ENCODE results near the gene PLCL1. TPM values are rescaled to one million over a fixed set of nuclear protein-coding genes. Genes with fewer than 3 reads are reported as not detected.

PLCL1 gene
- total RNA-seq, 1 donor from 2014 or later, result 0.50 TPM

DNA sequence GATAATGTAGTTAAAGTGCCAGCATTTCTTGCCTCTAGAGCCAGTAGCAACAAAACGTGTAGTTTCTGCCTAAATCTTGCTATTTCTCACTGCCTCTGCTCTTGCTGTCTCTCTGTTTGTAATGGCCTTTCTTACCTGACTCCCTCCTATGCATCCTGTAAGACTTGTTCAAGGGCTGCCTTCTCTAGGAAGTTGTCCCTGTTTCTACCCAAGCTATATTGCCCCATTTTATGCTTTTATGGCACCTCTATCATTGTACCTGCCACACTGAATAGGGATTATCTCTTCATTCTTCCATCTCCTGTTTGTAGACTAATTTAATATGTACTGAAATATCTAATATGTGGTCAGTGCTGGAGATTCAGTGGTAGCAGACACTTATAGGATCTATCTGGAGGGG lies 49.2 kb downstream of the PLCL1 start:
- H3K27me3 Mint-ChIP-seq (ENCODE audit: low read depth), result peaks cover 27% of the 10 kb centered on the region
- TF ChIP-seq, protein P1, sequence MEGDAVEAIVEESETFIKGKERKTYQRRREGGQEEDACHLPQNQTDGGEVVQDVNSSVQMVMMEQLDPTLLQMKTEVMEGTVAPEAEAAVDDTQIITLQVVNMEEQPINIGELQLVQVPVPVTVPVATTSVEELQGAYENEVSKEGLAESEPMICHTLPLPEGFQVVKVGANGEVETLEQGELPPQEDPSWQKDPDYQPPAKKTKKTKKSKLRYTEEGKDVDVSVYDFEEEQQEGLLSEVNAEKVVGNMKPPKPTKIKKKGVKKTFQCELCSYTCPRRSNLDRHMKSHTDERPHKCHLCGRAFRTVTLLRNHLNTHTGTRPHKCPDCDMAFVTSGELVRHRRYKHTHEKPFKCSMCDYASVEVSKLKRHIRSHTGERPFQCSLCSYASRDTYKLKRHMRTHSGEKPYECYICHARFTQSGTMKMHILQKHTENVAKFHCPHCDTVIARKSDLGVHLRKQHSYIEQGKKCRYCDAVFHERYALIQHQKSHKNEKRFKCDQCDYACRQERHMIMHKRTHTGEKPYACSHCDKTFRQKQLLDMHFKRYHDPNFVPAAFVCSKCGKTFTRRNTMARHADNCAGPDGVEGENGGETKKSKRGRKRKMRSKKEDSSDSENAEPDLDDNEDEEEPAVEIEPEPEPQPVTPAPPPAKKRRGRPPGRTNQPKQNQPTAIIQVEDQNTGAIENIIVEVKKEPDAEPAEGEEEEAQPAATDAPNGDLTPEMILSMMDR (IDR thresholded peaks at IDR 0.05), result no peak
- no peak overlapping the region for H3K4me3 Mint-ChIP-seq (ENCODE audit: unreplicated experiment)
- peaks cover 2% of the 10 kb centered on the region for H3K36me3 Mint-ChIP-seq (ENCODE audit: low read depth)
- no peak overlapping the region for H3K27ac Mint-ChIP-seq (ENCODE audit: unreplicated experiment)
- H3K4me1 Mint-ChIP-seq (ENCODE audit: low read depth), result peaks cover under 1% of the 10 kb centered on the region
- DNase-seq (ENCODE audit: low spot score), result no peak
- no peaks in the 10 kb centered on the region for H3K9me3 Mint-ChIP-seq (ENCODE audit: low read depth)

DNA sequence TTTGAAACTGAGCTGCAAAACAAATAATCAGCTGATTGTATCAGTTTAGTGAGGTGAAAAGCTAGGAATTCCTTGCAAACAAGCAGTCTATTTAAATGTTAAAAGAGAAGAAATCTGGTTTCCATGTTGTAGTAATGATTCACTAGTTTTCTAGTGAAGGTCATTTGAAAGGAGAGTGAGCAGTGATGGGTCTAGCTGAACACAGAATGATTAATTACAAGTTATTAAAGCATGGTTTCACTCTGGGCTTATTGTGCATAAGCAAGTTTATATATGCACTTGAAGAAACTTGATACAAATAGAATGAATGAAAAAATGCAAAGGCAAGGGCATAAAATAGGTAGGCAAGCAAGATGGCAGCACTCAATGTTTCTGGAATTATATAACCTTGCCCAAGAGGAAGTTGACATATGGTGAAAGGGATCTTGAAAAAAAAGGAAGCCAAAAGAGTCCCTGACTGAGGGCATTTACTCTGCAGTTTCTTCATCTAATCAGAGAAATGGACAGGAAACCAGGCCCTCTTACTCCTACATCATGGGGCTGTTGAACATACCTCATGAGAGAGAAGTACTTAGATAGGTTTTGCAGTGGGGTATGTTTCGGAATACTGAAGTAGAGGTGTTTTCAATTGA lies 53.2 kb downstream of the PLCL1 start:
- Mint-ChIP-seq H3K9me3 (ENCODE audit: low read depth) (no peaks in the 10 kb centered on the region), H3K36me3 (ENCODE audit: low read depth) (peaks cover 2% of the 10 kb centered on the region), H3K27ac (ENCODE audit: unreplicated experiment) (no peak overlapping the region), H3K27me3 (ENCODE audit: low read depth) (peaks cover 19% of the 10 kb centered on the region), H3K4me3 (ENCODE audit: unreplicated experiment) (no peak overlapping the region), H3K4me1 (ENCODE audit: low read depth) (no peaks in the 10 kb centered on the region)
- DNase-seq (ENCODE audit: low spot score), result no peak
- TF ChIP-seq, protein P1 (IDR thresholded peaks at IDR 0.05), result no peak

DNA sequence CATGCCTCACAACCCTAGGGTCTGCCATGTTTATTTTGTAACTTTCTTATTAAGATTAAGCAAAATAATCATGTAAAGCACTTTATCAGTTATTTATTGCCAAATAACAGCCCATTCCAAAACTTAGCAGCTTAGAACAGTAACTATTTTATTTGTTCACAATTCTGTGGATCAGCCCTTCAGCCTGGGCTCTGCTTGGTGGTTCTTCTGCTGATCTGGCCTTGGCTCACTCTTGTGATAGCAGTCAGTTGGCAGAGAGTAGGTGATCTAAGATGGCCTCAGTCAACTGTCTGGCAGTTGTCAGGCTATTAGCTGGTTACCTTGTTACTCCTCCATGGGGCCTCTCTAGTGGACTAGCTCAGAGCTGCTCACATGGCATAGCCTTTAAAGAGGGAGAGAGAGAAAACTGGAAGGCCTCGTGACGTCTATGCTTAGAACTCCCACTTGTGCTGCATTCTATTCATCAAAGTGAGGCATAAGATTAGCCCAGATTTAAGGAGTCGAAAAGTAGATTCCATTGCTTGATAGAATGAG lies 54.3 kb downstream of the PLCL1 start:
- TF ChIP-seq, protein P1 (IDR thresholded peaks at IDR 0.05), result no peak
- no peaks in the 10 kb centered on the region for H3K4me1 Mint-ChIP-seq (ENCODE audit: low read depth)
- no peak for DNase-seq (ENCODE audit: low spot score)
- peaks cover 21% of the 10 kb centered on the region for H3K27me3 Mint-ChIP-seq (ENCODE audit: low read depth)
- peaks cover 2% of the 10 kb centered on the region for H3K36me3 Mint-ChIP-seq (ENCODE audit: low read depth)
- no peaks in the 10 kb centered on the region for H3K9me3 Mint-ChIP-seq (ENCODE audit: low read depth)
- no peak overlapping the region for H3K27ac Mint-ChIP-seq (ENCODE audit: unreplicated experiment)
- no peak overlapping the region for H3K4me3 Mint-ChIP-seq (ENCODE audit: unreplicated experiment)

DNA sequence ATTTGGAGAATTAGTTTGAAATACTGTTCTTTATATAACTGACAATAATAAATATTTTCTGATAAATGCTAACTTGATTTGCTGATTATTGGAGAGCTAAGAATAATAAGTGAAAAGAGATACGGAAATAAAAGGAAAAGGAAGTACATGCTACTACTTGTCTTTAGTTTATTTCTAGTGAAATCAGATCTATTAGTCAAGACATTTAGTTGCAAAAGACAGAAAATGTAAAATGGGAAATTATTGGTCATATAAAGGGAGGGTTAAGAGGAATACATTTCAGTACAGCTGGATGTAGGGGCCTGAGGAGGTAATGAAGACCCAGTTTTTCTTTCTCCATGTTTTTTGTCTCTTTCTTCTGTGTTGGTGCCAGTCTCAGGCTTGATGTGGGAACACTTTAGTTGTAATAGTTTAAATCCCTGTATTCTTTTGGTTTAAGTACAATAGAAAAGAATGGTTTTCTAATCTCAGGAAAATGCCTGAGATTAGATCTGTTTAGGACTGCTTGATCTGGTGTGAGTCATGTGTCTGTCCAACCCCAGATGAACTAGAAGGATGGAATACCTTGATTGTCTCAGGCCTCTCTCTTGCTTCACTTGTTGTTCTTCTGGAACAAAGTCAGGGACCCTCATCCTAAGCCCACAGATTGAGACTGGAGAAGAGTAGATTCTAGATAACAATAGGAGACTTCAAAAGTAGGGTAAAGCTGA lies 58.0 kb downstream of the PLCL1 start:
- TF ChIP-seq, protein P1 (IDR thresholded peaks at IDR 0.05), result no peak
- Mint-ChIP-seq H3K27me3 (ENCODE audit: low read depth) (peaks cover 12% of the 10 kb centered on the region), H3K36me3 (ENCODE audit: low read depth) (peaks cover 2% of the 10 kb centered on the region), H3K9me3 (ENCODE audit: low read depth) (no peaks in the 10 kb centered on the region), H3K4me1 (ENCODE audit: low read depth) (no peaks in the 10 kb centered on the region), H3K4me3 (ENCODE audit: unreplicated experiment) (no peak overlapping the region), H3K27ac (ENCODE audit: unreplicated experiment) (no peak overlapping the region)
- no peak for DNase-seq (ENCODE audit: low spot score)

DNA sequence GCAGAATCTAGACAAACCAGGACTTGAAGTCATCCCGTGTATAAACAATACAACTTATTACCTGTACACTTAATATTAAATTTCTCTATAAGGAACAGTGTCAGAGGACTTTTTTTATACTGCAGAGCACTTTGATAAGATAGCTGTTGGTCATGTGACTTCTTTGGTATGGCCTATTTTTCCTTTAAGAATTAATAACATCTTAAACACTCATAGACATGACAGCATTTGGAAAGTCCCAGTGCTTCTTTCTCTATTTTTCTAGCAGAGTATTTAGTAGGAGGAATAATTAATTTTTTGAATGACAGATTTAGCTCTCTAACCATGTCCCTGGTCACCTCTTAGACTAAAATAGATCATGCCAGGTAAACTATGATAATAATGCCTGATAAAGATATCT lies 59.4 kb downstream of the PLCL1 start:
- H3K9me3 Mint-ChIP-seq (ENCODE audit: low read depth), result no peaks in the 10 kb centered on the region
- no peak overlapping the region for H3K4me3 Mint-ChIP-seq (ENCODE audit: unreplicated experiment)
- H3K36me3 Mint-ChIP-seq (ENCODE audit: low read depth), result no peaks in the 10 kb centered on the region
- DNase-seq (ENCODE audit: low spot score), result no peak
- H3K27ac Mint-ChIP-seq (ENCODE audit: unreplicated experiment), result no peak overlapping the region
- H3K27me3 Mint-ChIP-seq (ENCODE audit: low read depth), result peaks cover 12% of the 10 kb centered on the region
- no peaks in the 10 kb centered on the region for H3K4me1 Mint-ChIP-seq (ENCODE audit: low read depth)
- TF ChIP-seq, protein P1 (IDR thresholded peaks at IDR 0.05), result no peak
